K562 (cell line): Measurements from ENCODE around the gene TUFM. TPM values are rescaled to one million over a fixed set of nuclear protein-coding genes. Genes with fewer than 3 reads are reported as not detected.

Source experiments
- CEBPB ChIP-seq: fragments of 450-650 bp; IDR thresholded peaks from 2 replicates; pipeline ENCODE4 v1.6.1; 2016; ENCODE audit warnings: missing genetic modification characterization, missing compliant biosample characterization
- E2F3 ChIP-seq: fragments of 250-450 bp; sonication (Bioruptor Pico); IDR thresholded peaks from 2 replicates; pipeline ENCODE4 v1.4.0; 2020; ENCODE audit warnings: mild to moderate bottlenecking
- FOXA3 ChIP-seq, 2 experiments: fragments of 450-650 bp in 1 of 2; sonication (generic) in 1 of 2; formaldehyde crosslinking; IDR thresholded peaks in 1 of 2; conservative IDR thresholded peaks in 1 of 2; 2 replicates each; pipeline versions ENCODE4 v1.4.0 to v1.8.0; 2020 to 2022; ENCODE audit warnings: mild to moderate bottlenecking in 2 of 2, missing genetic modification reagents in 1 of 2
- GABPB2 ChIP-seq: fragments of 250-450 bp; sonication (Bioruptor Pico); conservative IDR thresholded peaks from 2 replicates; pipeline ENCODE4 v1.5.1; 2021; ENCODE audit warnings: mild to moderate bottlenecking
- KHSRP ChIP-seq: fragments of 450-650 bp; IDR thresholded peaks from 2 replicates; pipeline ENCODE4 v1.6.1; 2017
- MBD2 ChIP-seq: sonication (generic); IDR thresholded peaks from 2 replicates; pipeline ENCODE4 v1.6.1; 2016; ENCODE audit warnings: low read depth, borderline replicate concordance
- NRF1 ChIP-seq, 2 experiments: fragments of 450-650 bp; IDR thresholded peaks in 1 of 2; conservative IDR thresholded peaks in 1 of 2; 2 replicates each; pipeline ENCODE4 v1.6.1; 2014; ENCODE audit warnings: mild to moderate bottlenecking in 2 of 2
- POLR2B ChIP-seq: fragments of 450-650 bp; IDR thresholded peaks from 2 replicates; pipeline ENCODE4 v1.6.1; 2018; ENCODE audit warnings: low read depth; ENCODE audit not compliant: partially characterized antibody
- SIN3B ChIP-seq: fragments of 450-650 bp; IDR thresholded peaks from 2 replicates; pipeline ENCODE4 v1.6.1; 2017; ENCODE audit warnings: low read depth, mild to moderate bottlenecking, moderate library complexity
- ZC3H4 ChIP-seq: sonication (generic); formaldehyde crosslinking; IDR thresholded peaks from 2 replicates; pipeline ENCODE4 v1.9.0; 2021; ENCODE audit warnings: missing genetic modification reagents, borderline replicate concordance
- ZFX ChIP-seq: sonication (generic); formaldehyde crosslinking; IDR thresholded peaks from 2 replicates; pipeline ENCODE4 v1.8.0; 2022; ENCODE audit warnings: mild to moderate bottlenecking, missing genetic modification reagents, moderate library complexity
- ZNF3 ChIP-seq: fragments of 250-450 bp; sonication (Bioruptor Pico); IDR thresholded peaks from 2 replicates; pipeline ENCODE4 v1.5.0; 2021; ENCODE audit warnings: mild to moderate bottlenecking, moderate library complexity
- polyA plus RNA-seq, 8 experiments: library from polyadenylated mRNA; depleted of rRNA in 4 of 8; stranded (reverse) in 5 of 8; unstranded in 3 of 8; fragments of >200 nt; fragmentation: Nextera tagmentation in 2 of 8; fragmentation: Illumina TruSeq in 1 of 8; extraction: Ambion mirVana in 2 of 8; extraction: Trizol in 1 of 8; gene quantifications; 2 replicates each; pipeline versions ENCODE4 v1.2.1 to v1.2.3, GENCODE V29; 2011 to 2014; ENCODE audit warnings: inconsistent platforms in 1 of 8, missing spikeins in 1 of 8
- total RNA-seq, 7 experiments: library from RNA; depleted of rRNA in 6 of 7; stranded (reverse); fragments of >200 nt in 6 of 7; fragmentation: Illumina TruSeq in 2 of 7; extraction: Trizol in 2 of 7; gene quantifications; 2 replicates each; pipeline versions ENCODE4 v1.2.1 to v1.2.3, GENCODE V29; 2011 to 2021; ENCODE audit warnings: low replicate concordance in 1 of 7
- TF ChIP-seq, protein P1 (sequence below): sonication (generic); formaldehyde crosslinking; IDR thresholded peaks from 2 replicates; pipeline ENCODE4 v1.8.0; 2023; ENCODE audit warnings: mild to moderate bottlenecking, missing genetic modification reagents
- TF ChIP-seq, protein P2 (sequence below): fragments of 450-650 bp; IDR thresholded peaks from 2 replicates; pipeline ENCODE4 v1.6.1; 2014; ENCODE audit warnings: low read depth, mild to moderate bottlenecking, moderate library complexity, borderline replicate concordance
- TF ChIP-seq, protein P3 (sequence below), 3 experiments: fragments of 200-800 bp in 1 of 3; sonication (Bioruptor generic) in 1 of 3; sonication (generic) in 1 of 3; formaldehyde crosslinking in 1 of 3; IDR thresholded peaks; 2 replicates each; pipeline versions ENCODE4 v1.6.1 to v1.8.0; 2016 to 2022; ENCODE audit warnings: mild to moderate bottlenecking in 2 of 3, missing compliant biosample characterization in 2 of 3, missing genetic modification characterization in 2 of 3, missing genetic modification reagents in 1 of 3
- TF ChIP-seq, protein P4 (sequence below): fragments of 450-650 bp; IDR thresholded peaks from 2 replicates; pipeline ENCODE4 v1.6.1; 2016; ENCODE audit warnings: mild to moderate bottlenecking

TUFM gene
- total and polyA plus RNA-seq, 9 of the 15 experiments (the other 6 are each of a cell fraction or from before 2014, with no cell fraction given) = 34.1 to 434 (median 256) TPM

DNA sequence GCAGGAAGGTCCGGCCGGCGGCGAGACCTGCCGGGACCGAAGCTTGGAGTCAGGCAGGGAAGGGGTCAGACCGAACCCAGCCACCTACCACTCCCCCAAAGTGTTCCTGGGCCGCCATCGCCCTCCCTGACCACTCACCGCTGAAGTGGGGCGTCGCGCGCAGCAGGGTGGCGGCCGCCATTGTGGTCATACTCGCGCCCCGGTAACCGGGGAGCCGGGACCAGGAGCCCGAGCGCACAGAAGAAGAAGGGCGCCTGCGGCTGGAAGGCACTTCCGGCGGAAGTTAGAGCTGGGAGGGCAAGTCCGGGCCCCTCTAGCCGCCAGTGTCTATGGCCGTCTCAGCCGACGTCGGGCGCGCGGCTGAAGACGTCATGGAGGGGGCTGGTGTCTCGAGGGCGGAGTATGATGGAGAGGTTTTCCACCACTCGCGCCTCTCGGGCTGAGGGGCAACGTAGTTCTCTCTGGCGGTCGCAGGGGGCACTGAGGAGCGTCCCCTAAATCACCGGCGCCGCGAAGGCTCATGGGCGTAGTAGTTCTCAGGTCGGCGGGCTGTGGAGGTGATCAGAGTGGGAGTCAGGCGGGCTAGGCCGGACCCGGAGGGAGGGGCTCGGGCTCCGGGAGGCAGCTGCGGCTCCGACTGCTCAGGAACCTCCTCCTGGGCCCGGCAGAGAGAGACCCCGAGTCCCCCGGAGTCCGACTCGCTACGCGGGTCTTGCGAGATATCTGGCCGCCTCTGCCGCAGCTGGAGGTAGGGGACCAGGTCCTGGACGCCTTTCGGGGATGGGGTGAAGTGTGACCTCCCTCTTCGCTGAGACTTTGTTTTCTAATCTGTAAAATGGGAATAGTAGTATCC lies at the start of gene TUFM (continued):
- TF ChIP-seq, protein P1, sequence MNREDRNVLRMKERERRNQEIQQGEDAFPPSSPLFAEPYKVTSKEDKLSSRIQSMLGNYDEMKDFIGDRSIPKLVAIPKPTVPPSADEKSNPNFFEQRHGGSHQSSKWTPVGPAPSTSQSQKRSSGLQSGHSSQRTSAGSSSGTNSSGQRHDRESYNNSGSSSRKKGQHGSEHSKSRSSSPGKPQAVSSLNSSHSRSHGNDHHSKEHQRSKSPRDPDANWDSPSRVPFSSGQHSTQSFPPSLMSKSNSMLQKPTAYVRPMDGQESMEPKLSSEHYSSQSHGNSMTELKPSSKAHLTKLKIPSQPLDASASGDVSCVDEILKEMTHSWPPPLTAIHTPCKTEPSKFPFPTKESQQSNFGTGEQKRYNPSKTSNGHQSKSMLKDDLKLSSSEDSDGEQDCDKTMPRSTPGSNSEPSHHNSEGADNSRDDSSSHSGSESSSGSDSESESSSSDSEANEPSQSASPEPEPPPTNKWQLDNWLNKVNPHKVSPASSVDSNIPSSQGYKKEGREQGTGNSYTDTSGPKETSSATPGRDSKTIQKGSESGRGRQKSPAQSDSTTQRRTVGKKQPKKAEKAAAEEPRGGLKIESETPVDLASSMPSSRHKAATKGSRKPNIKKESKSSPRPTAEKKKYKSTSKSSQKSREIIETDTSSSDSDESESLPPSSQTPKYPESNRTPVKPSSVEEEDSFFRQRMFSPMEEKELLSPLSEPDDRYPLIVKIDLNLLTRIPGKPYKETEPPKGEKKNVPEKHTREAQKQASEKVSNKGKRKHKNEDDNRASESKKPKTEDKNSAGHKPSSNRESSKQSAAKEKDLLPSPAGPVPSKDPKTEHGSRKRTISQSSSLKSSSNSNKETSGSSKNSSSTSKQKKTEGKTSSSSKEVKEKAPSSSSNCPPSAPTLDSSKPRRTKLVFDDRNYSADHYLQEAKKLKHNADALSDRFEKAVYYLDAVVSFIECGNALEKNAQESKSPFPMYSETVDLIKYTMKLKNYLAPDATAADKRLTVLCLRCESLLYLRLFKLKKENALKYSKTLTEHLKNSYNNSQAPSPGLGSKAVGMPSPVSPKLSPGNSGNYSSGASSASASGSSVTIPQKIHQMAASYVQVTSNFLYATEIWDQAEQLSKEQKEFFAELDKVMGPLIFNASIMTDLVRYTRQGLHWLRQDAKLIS (CRISPR knock-in tag) = peak; percentile 75; the same call in 1 of the 2 replicates
- TF ChIP-seq NRF1 (conservative IDR thresholded peaks at IDR 0.05 in 1 of 2, IDR thresholded peaks at IDR 0.05 in 1 of 2) (peak; percentile 76 to 83), ZC3H4 (CRISPR knock-in tag) (no peak), MBD2 (peak; percentile 78), FOXA3 (CRISPR knock-in tag; conservative IDR thresholded peaks at IDR 0.05 in 1 of 2, IDR thresholded peaks at IDR 0.05 in 1 of 2) (peak in 1 of 2 experiments; percentile 69; a peak in 1 of 4 replicates), CEBPB (tag) (no peak), ZFX (CRISPR knock-in tag) (peak; percentile 100), POLR2B (peak; percentile 66), GABPB2 (CRISPR knock-in tag) (no peak), KHSRP (peak; percentile 62; the same call in 1 of the 2 replicates), SIN3B (peak; percentile 93), E2F3 (CRISPR knock-in tag) (no peak), ZNF3 (CRISPR knock-in tag) (0 out of 2 replicates have a peak, but pooled peaks have one; percentile 18)
- TF ChIP-seq, protein P2, sequence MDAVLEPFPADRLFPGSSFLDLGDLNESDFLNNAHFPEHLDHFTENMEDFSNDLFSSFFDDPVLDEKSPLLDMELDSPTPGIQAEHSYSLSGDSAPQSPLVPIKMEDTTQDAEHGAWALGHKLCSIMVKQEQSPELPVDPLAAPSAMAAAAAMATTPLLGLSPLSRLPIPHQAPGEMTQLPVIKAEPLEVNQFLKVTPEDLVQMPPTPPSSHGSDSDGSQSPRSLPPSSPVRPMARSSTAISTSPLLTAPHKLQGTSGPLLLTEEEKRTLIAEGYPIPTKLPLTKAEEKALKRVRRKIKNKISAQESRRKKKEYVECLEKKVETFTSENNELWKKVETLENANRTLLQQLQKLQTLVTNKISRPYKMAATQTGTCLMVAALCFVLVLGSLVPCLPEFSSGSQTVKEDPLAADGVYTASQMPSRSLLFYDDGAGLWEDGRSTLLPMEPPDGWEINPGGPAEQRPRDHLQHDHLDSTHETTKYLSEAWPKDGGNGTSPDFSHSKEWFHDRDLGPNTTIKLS = peak; percentile 90
- TF ChIP-seq, protein P3, sequence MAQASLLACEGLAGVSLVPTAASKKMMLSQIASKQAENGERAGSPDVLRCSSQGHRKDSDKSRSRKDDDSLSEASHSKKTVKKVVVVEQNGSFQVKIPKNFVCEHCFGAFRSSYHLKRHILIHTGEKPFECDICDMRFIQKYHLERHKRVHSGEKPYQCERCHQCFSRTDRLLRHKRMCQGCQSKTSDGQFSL (CRISPR knock-in tag; IDR thresholded peaks at IDR 0.05) = no peak
- TF ChIP-seq, protein P3 (tag; IDR thresholded peaks at IDR 0.05) = no peak
- TF ChIP-seq, protein P4, sequence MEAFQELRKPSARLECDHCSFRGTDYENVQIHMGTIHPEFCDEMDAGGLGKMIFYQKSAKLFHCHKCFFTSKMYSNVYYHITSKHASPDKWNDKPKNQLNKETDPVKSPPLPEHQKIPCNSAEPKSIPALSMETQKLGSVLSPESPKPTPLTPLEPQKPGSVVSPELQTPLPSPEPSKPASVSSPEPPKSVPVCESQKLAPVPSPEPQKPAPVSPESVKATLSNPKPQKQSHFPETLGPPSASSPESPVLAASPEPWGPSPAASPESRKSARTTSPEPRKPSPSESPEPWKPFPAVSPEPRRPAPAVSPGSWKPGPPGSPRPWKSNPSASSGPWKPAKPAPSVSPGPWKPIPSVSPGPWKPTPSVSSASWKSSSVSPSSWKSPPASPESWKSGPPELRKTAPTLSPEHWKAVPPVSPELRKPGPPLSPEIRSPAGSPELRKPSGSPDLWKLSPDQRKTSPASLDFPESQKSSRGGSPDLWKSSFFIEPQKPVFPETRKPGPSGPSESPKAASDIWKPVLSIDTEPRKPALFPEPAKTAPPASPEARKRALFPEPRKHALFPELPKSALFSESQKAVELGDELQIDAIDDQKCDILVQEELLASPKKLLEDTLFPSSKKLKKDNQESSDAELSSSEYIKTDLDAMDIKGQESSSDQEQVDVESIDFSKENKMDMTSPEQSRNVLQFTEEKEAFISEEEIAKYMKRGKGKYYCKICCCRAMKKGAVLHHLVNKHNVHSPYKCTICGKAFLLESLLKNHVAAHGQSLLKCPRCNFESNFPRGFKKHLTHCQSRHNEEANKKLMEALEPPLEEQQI = no peak
